Measurements from ENCODE around the gene SPEM2. TPM values are rescaled to one million over a fixed set of nuclear protein-coding genes. Genes with fewer than 3 reads are reported as not detected.
"Not testable (repeated sequence)": the region's sequence is repeated elsewhere in the genome, so short reads cannot be mapped to it uniquely, and the experiment has no call there.

SPEM2 gene
- total and polyA plus RNA-seq, 2 of the 4 experiments (the other 2 are of a cell fraction): not detected

GRCh38 chr17:7470457-7470973, 45.1 kb downstream of the SPEM2 start:
- H2BK120ac ChIP-seq (ENCODE audit: low read depth, low read length); H3K4me3 ChIP-seq (ENCODE audit: insufficient read depth, low read depth, low read length); BruUV-seq (replicated peaks); H4K5ac ChIP-seq (ENCODE audit: low read depth, low read length); in situ Hi-C loops (cut with MboI; ENCODE audit: low sequenced_read_pairs); H3K56ac ChIP-seq (ENCODE audit: extremely low read depth, insufficient read depth, low read length); H3K27ac ChIP-seq (ENCODE audit: insufficient read depth, low read length); H4K8ac ChIP-seq (ENCODE audit: low read depth in 2 of 2, low read length in 2 of 2); H4K91ac ChIP-seq (ENCODE audit: insufficient read depth, low read depth, low read length); H3K27me3 ChIP-seq (ENCODE audit: control insufficient read depth, insufficient read depth, low read length); H3K9me3 ChIP-seq (ENCODE audit: control insufficient read depth, insufficient read depth, low read length); DNase-seq; ATAC-seq (ENCODE audit: low read depth); H3K4ac ChIP-seq (ENCODE audit: low read depth, low read length); dilution Hi-C loops (cut with HindIII; ENCODE audit: low sequenced_read_pairs, unreplicated experiment); H3K4me2 ChIP-seq (ENCODE audit: low read depth, low read length); H2AFZ ChIP-seq (replicated peaks; ENCODE audit: low read length, poor library complexity); H3K23ac ChIP-seq (ENCODE audit: low read depth, low read length); H3K14ac ChIP-seq (replicated peaks; ENCODE audit: low read depth, low read length); H3K9ac ChIP-seq (ENCODE audit: low read depth, low read length); intact Hi-C loops (cut with micrococcal nuclease); H2AK5ac ChIP-seq (ENCODE audit: low read depth, low read length); H2BK20ac ChIP-seq (ENCODE audit: low read depth, low read length); H3K18ac ChIP-seq (ENCODE audit: low read depth, low read length); H2BK15ac ChIP-seq (ENCODE audit: low read depth, low read length); POLR2A ChIA-PET (ENCODE audit: unreplicated experiment); H2AK9ac ChIP-seq (replicated peaks; ENCODE audit: low read depth, low read length, poor library complexity); H2BK5ac ChIP-seq (ENCODE audit: low read depth, low read length, poor library complexity, severe bottlenecking): not testable (repeated sequence)
- H3K36me3 ChIP-seq (ENCODE audit: control insufficient read depth, insufficient read depth, low read length): peaks cover 19% of the 10 kb centered on the region
- H3K79me1 ChIP-seq (ENCODE audit: low read depth in 1 of 2, low read length in 2 of 2): peaks cover 9 to 80% of the 10 kb centered on the region in 2 experiments
- peaks cover 12% of the 10 kb centered on the region; the same call in 1 of the 2 replicates for H3K4me1 ChIP-seq (ENCODE audit: control insufficient read depth, insufficient read depth, low read length)
- peaks cover 33% of the 10 kb centered on the region for H3K9me1 ChIP-seq (ENCODE audit: insufficient read depth, low read length)
- CTCF ChIA-PET: interaction anchor here (0.7 kb wide), 1 partner anchor 153 kb away, joined by 3 read pairs; no protein-coding TSS in a partner anchor
- WGBS, 2 experiments (ENCODE audit: extremely low coverage in 2 of 2, insufficient read length in 1 of 2): 80% methylated on average over 2 of the region's 8 CpGs; no CpG with 5 or more reads in 1 of the 2 experiments
- peaks cover 90% of the 10 kb centered on the region for H4K20me1 ChIP-seq (ENCODE audit: insufficient read depth, low read length)
